ENCODE results near the gene ERAS.

DNA sequence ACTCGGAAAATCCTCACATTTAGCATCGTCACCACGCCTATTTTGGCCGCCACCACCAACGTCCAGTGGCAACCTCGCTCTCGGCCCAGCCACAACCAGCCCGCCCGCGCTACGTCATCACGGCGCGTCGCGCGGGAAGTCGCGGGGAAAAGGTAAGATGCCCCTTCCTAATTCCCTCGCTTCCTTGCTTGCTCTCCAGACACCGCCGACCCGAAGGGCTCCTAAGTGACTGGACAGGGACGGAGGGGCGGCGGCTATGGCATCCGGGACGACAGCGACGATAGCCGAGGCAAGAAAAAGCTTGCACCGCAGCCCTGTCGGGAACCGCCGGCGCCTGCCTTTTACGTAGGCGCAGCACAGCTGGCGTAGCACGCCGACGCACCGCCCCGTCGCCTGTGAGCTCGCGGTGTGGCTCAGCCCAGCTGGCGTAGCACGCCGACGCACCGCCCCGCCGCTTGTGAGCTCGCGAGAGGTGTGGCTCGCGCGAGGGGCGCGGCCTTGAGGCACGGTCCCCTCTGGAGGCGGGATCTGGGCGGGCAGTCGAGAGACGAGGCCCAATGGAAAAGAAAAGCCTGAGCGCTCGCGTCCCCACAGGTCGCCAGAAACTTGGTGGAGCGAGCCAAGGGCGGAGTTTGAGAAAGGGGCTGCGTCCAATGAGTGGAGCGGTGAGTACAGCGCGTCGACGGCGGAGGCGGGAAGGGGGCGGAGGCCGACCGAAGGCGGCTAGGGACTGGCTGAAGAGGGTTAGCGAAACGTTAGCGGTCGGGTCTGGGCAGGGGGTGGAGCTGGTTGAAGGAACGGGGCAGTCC, 24.8 kb upstream of the ERAS start, which contains the start of gene HDAC6:
- TF ChIP-seq, protein P1, sequence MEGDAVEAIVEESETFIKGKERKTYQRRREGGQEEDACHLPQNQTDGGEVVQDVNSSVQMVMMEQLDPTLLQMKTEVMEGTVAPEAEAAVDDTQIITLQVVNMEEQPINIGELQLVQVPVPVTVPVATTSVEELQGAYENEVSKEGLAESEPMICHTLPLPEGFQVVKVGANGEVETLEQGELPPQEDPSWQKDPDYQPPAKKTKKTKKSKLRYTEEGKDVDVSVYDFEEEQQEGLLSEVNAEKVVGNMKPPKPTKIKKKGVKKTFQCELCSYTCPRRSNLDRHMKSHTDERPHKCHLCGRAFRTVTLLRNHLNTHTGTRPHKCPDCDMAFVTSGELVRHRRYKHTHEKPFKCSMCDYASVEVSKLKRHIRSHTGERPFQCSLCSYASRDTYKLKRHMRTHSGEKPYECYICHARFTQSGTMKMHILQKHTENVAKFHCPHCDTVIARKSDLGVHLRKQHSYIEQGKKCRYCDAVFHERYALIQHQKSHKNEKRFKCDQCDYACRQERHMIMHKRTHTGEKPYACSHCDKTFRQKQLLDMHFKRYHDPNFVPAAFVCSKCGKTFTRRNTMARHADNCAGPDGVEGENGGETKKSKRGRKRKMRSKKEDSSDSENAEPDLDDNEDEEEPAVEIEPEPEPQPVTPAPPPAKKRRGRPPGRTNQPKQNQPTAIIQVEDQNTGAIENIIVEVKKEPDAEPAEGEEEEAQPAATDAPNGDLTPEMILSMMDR (IDR thresholded peaks at IDR 0.05) = peak in 1 of 6 experiments; percentile 6
- TF ChIP-seq POLR2A (IDR thresholded peaks at IDR 0.05) = peak; percentile 2 to 38
